GM18498 (cell line): ENCODE data around the gene CD3G.
"Not testable (repeated sequence)": the region's sequence is repeated elsewhere in the genome, so short reads cannot be mapped to it uniquely, and the experiment has no call there.

Experiments used
- ATAC-seq: cut with Tn5 transposase; IDR thresholded peaks from one replicate; pipeline ENCODE4 v1.9.1; 2021; ENCODE audit warnings: mild to moderate bottlenecking, moderate library complexity; ENCODE audit not compliant: unreplicated experiment

CD3G gene

GRCh38 chr11:118343981-118344515, at the start of gene CD3G:
Gene CD3G (plus strand): TSS chr11:118344344. CDS start chr11:118344424, 80 bp downstream.
- no peak for ATAC-seq

GRCh38 chr11:118295199-118295598, 48.9 kb upstream of the CD3G start:
- ATAC-seq, result no peak

- ATAC-seq, result no peak
These were observed 48.2 kb upstream of the CD3G start for GRCh38 chr11:118295815-118296454.

GRCh38 chr11:118301600-118302195, 42.4 kb upstream of the CD3G start:
- no peak for ATAC-seq

- ATAC-seq, result no peak
These were observed 39.9 kb upstream of the CD3G start for GRCh38 chr11:118304227-118304567.

- ATAC-seq, result no peak
These were observed 39.4 kb upstream of the CD3G start, which contains the start of gene CD3E for GRCh38 chr11:118304568-118305248. Gene CD3E (plus strand): TSS chr11:118304730. CDS start chr11:118304953, 223 bp downstream.

GRCh38 chr11:118305726-118306125, 38.4 kb upstream of the CD3G start:
- no peak for ATAC-seq

GRCh38 chr11:118306556-118306955, 37.6 kb upstream of the CD3G start:
- ATAC-seq, result no peak

- not testable (repeated sequence) for ATAC-seq
These were observed 35.1 kb upstream of the CD3G start for GRCh38 chr11:118308995-118309528.

- ATAC-seq, result no peak
These were observed 33.9 kb upstream of the CD3G start for GRCh38 chr11:118310271-118310670.

- ATAC-seq, result no peak
These were observed 33.2 kb upstream of the CD3G start for GRCh38 chr11:118310781-118311485.

GRCh38 chr11:118311518-118311917, 32.6 kb upstream of the CD3G start:
- ATAC-seq, result no peak

GRCh38 chr11:118312328-118312727, 31.8 kb upstream of the CD3G start:
- ATAC-seq, result no peak

GRCh38 chr11:118313242-118313641, 30.9 kb upstream of the CD3G start:
- ATAC-seq, result no peak

GRCh38 chr11:118314988-118315411, 29.1 kb upstream of the CD3G start:
- no peak for ATAC-seq

- no peak for ATAC-seq
These were observed 26.0 kb upstream of the CD3G start for GRCh38 chr11:118318124-118318523.

- ATAC-seq, result no peak
These were observed 25.4 kb upstream of the CD3G start for GRCh38 chr11:118318581-118319336.

GRCh38 chr11:118319337-118319707, 24.8 kb upstream of the CD3G start:
- no peak for ATAC-seq

- ATAC-seq, result no peak
These were observed 23.6 kb upstream of the CD3G start for GRCh38 chr11:118320515-118320914.

GRCh38 chr11:118321386-118322082, 22.6 kb upstream of the CD3G start:
- ATAC-seq, result no peak
